GM23248 (cell line): ENCODE results near the gene AOC3. TPM values are rescaled to one million over a fixed set of nuclear protein-coding genes. Genes with fewer than 3 reads are reported as not detected.

Experiments
- DNase-seq: peaks from one replicate; pipeline ENCODE4 v3.0.0-alpha.2; 2015
- H2AFZ ChIP-seq: fragments of 200-600 bp; sonication (generic); 2 replicates; pipeline ENCODE4 v1.6.1; 2016; ENCODE audit warnings: antibody characterized with exemption
- H3F3A ChIP-seq: fragments of 200-600 bp; sonication (generic); 2 replicates; pipeline ENCODE4 v1.6.1; 2016; ENCODE audit warnings: mild to moderate bottlenecking, antibody characterized with exemption, mixed run types; ENCODE audit not compliant: insufficient read depth
- H3K27ac ChIP-seq: fragments of 200-600 bp; sonication (generic); 2 replicates; pipeline ENCODE4 v1.5.1; 2016; ENCODE audit warnings: mild to moderate bottlenecking
- H3K27me3 ChIP-seq: fragments of 200-600 bp; sonication (generic); replicated peaks from 2 replicates; pipeline ENCODE4 v1.6.1; 2016; ENCODE audit warnings: mild to moderate bottlenecking; ENCODE audit not compliant: insufficient read depth
- H3K36me3 ChIP-seq: fragments of 200-600 bp; sonication (generic); 2 replicates; pipeline ENCODE4 v1.6.1; 2016; ENCODE audit warnings: low read depth, mild to moderate bottlenecking
- H3K4me1 ChIP-seq: fragments of 200-600 bp; sonication (generic); 2 replicates; pipeline ENCODE4 v1.6.1; 2016; ENCODE audit warnings: mild to moderate bottlenecking; ENCODE audit not compliant: insufficient read depth
- H3K4me2 ChIP-seq: fragments of 200-600 bp; sonication (generic); one replicate; pipeline ENCODE4 v1.6.1; 2016; ENCODE audit warnings: mild to moderate bottlenecking; ENCODE audit not compliant: unreplicated experiment
- H3K4me3 ChIP-seq: fragments of 200-600 bp; sonication (generic); 2 replicates; pipeline ENCODE4 v1.5.1; 2016; ENCODE audit warnings: mild to moderate bottlenecking
- H3K79me2 ChIP-seq: fragments of 200-600 bp; sonication (generic); 2 replicates; pipeline ENCODE4 v1.6.1; 2016; ENCODE audit warnings: mild to moderate bottlenecking; ENCODE audit not compliant: insufficient read depth
- H3K9ac ChIP-seq: fragments of 200-600 bp; sonication (generic); 2 replicates; pipeline ENCODE4 v1.6.1; 2016; ENCODE audit warnings: mild to moderate bottlenecking
- H3K9me2 ChIP-seq: fragments of 200-600 bp; sonication (generic); 2 replicates; pipeline ENCODE4 v1.6.1; 2016; ENCODE audit warnings: mixed run types, mild to moderate bottlenecking, moderate library complexity; ENCODE audit not compliant: insufficient read depth
- H3K9me3 ChIP-seq: fragments of 200-600 bp; sonication (generic); one replicate; pipeline ENCODE4 v1.6.1; 2017; ENCODE audit warnings: low read depth
- H4K20me1 ChIP-seq: fragments of 200-600 bp; sonication (generic); 2 replicates; pipeline ENCODE4 v1.6.0; 2016; ENCODE audit not compliant: insufficient read depth
- EZH2 ChIP-seq: fragments of 200-600 bp; sonication (generic); IDR thresholded peaks from 2 replicates; pipeline ENCODE4 v1.6.1; 2018; ENCODE audit warnings: antibody characterized with exemption, mild to moderate bottlenecking; ENCODE audit not compliant: insufficient read depth, poor library complexity, severe bottlenecking
- EZH2phosphoT487 ChIP-seq: fragments of 200-600 bp; sonication (generic); IDR thresholded peaks from 2 replicates; pipeline ENCODE4 v1.6.1; 2018; ENCODE audit warnings: antibody characterized with exemption, moderate library complexity, mild to moderate bottlenecking, low read depth; ENCODE audit not compliant: insufficient read depth
- WGBS, 2 experiments: methylation state at CpG; one replicate each; pipeline ENCODE4 v1.1.6; 2015 to 2017; ENCODE audit warnings: low lambda C conversion rate in 2 of 2, low coverage in 1 of 2; ENCODE audit errors: missing lambda C conversion rate in 2 of 2; 5-methylcytosine and 5-hydroxymethylcytosine counted together
- in situ Hi-C: fragments of 300-500 bp; cut with MboI; formaldehyde crosslinking; loops from 2 replicates; pipeline ENCODE4 v1.15.0; 2020
- polyA plus RNA-seq: library from polyadenylated mRNA; unstranded; fragments of >200 nt; fragmentation: Nextera tagmentation; extraction: Ambion mirVana; gene quantifications from 2 replicates; pipeline ENCODE4 v1.2.1, GENCODE V29; 2016
- total RNA-seq: library from RNA; depleted of rRNA; stranded (reverse); fragments of >200 nt; shearing (Covaris generic); gene quantifications from 2 replicates; pipeline ENCODE4 v1.2.3, GENCODE V29; 2014; rRNA removed

AOC3 gene
- total RNA-seq (0.13 TPM in 1 of 2 replicates, not detected in the other), polyA plus RNA-seq (0.05 TPM in 1 of 2 replicates, not detected in the other)

- H3K36me3 ChIP-seq, result no peaks in the 10 kb centered on the region
- no peak within 1 kb of the TSS for H2AFZ ChIP-seq
- no peaks in the 10 kb centered on the region for H4K20me1 ChIP-seq
- no peaks in the 10 kb centered on the region for H3K9me2 ChIP-seq
- no peak within 1 kb of the TSS for H3K4me2 ChIP-seq
- H3F3A ChIP-seq, result peaks cover 9% of the 10 kb centered on the region
- H3K9ac ChIP-seq, result no peak within 1 kb of the TSS
- no peak within 1 kb of the TSS for H3K4me3 ChIP-seq
- 0 out of 2 replicates have a peak, but pooled peaks cover 3% of the 10 kb centered on the region for H3K27me3 ChIP-seq
- in situ Hi-C loops, result no loop called here
- H3K79me2 ChIP-seq, result no peaks in the 10 kb centered on the region
- no peak for DNase-seq
- H3K9me3 ChIP-seq, result no peaks in the 10 kb centered on the region
- H3K4me1 ChIP-seq, result peaks cover 13% of the 10 kb centered on the region
- WGBS, 2 experiments, result 52% methylated on average over 5 to 9 of the region's 9 CpGs
- TF ChIP-seq EZH2phosphoT487 (no peak), EZH2 (no peak)
- no peak within 1 kb of the TSS for H3K27ac ChIP-seq
Observed at GRCh38 chr17:42850954-42851353, at the start of gene AOC3. AOC3 (plus strand) TSS chr17:42851199; CDS start chr17:42851344, 145 bp downstream.

GRCh38 chr17:42803074-42803883 lies 47.7 kb upstream of the AOC3 start:
- H3F3A ChIP-seq, result no peaks in the 10 kb centered on the region
- H3K36me3 ChIP-seq, result no peaks in the 10 kb centered on the region
- peaks cover under 1% of the 10 kb centered on the region; the same call in 1 of the 2 replicates for H3K79me2 ChIP-seq
- 68 to 72% methylated on average over 2 of the region's 2 CpGs for WGBS, 2 experiments
- TF ChIP-seq EZH2phosphoT487 (no peak), EZH2 (no peak)
- in situ Hi-C loops, result no loop called here
- no peaks in the 10 kb centered on the region for H4K20me1 ChIP-seq
- H3K9me3 ChIP-seq, result no peaks in the 10 kb centered on the region
- no peak overlapping the region for H3K4me2 ChIP-seq
- H3K9me2 ChIP-seq, result no peaks in the 10 kb centered on the region
- no peak overlapping the region for H3K4me3 ChIP-seq
- no peak for DNase-seq
- no peaks in the 10 kb centered on the region for H3K4me1 ChIP-seq
- H3K27me3 ChIP-seq, result no peaks in the 10 kb centered on the region
- no peak overlapping the region for H2AFZ ChIP-seq
- no peak overlapping the region for H3K27ac ChIP-seq
- H3K9ac ChIP-seq, result no peak overlapping the region

- H3K9me2 ChIP-seq, result no peaks in the 10 kb centered on the region
- H3K9ac ChIP-seq, result no peak overlapping the region
- no peaks in the 10 kb centered on the region for H3K9me3 ChIP-seq
- WGBS, 2 experiments, result 94 to 97% methylated on average over 1 of the region's 1 CpG
- peaks cover 13% of the 10 kb centered on the region for H3K4me1 ChIP-seq
- H3K4me2 ChIP-seq, result no peak overlapping the region
- no peaks in the 10 kb centered on the region for H3K79me2 ChIP-seq
- H2AFZ ChIP-seq, result no peak overlapping the region
- in situ Hi-C loops, result no loop called here
- peaks cover 14% of the 10 kb centered on the region for H3F3A ChIP-seq
- no peak for TF ChIP-seq EZH2
- TF ChIP-seq EZH2phosphoT487, result no peak
- DNase-seq, result no peak
- no peak overlapping the region for H3K27ac ChIP-seq
- H3K27me3 ChIP-seq, result no peaks in the 10 kb centered on the region
- no peaks in the 10 kb centered on the region for H4K20me1 ChIP-seq
- peaks cover 1% of the 10 kb centered on the region; the same call in 1 of the 2 replicates for H3K36me3 ChIP-seq
- no peak overlapping the region for H3K4me3 ChIP-seq
Observed at GRCh38 chr17:42804918-42805367, 46.1 kb upstream of the AOC3 start.

- in situ Hi-C loops, result no loop called here
- H3K9me2 ChIP-seq, result no peaks in the 10 kb centered on the region
- H3K4me2 ChIP-seq, result no peak overlapping the region
- H3K27me3 ChIP-seq, result no peaks in the 10 kb centered on the region
- H3K4me1 ChIP-seq, result peaks cover 15% of the 10 kb centered on the region
- H3K9me3 ChIP-seq, result no peaks in the 10 kb centered on the region
- H4K20me1 ChIP-seq, result no peaks in the 10 kb centered on the region
- no peak overlapping the region for H2AFZ ChIP-seq
- no peak overlapping the region for H3K4me3 ChIP-seq
- no peak overlapping the region for H3K27ac ChIP-seq
- no peak overlapping the region for H3K9ac ChIP-seq
- 100% methylated on average over 1 of the region's 1 CpG for WGBS, 2 experiments
- TF ChIP-seq EZH2phosphoT487, result no peak
- no peak for TF ChIP-seq EZH2
- peaks cover 25% of the 10 kb centered on the region for H3F3A ChIP-seq
- H3K79me2 ChIP-seq, result no peaks in the 10 kb centered on the region
- H3K36me3 ChIP-seq, result peaks cover 14% of the 10 kb centered on the region
- no peak for DNase-seq
Observed at GRCh38 chr17:42806249-42806648, 44.8 kb upstream of the AOC3 start.
